Spleen (tissue), 7 donors: Measurements from ENCODE around the gene CCL16.

Source experiments
- CTCF ChIP-seq, 11 experiments: fragments of 200-600 bp in 7 of 11; fragments of 450-650 bp in 4 of 11; sonication (generic) in 4 of 11; IDR thresholded peaks in 8 of 11; conservative IDR thresholded peaks in 3 of 11; 1 replicate in 7 of 11; 2 replicates in 4 of 11; pipeline versions ENCODE4 v1.4.0 to v1.8.0; 2016 to 2021; ENCODE audit warnings: antibody characterized with exemption in 11 of 11, inconsistent platforms in 4 of 11, mild to moderate bottlenecking in 1 of 11
- POLR2A ChIP-seq, 3 donors: fragments of 450-650 bp; IDR thresholded peaks; one replicate each; pipeline ENCODE4 v1.5.1; 2017; ENCODE audit warnings: antibody characterized with exemption in 3 of 3, mild to moderate bottlenecking in 1 of 3
- POLR2AphosphoS5 ChIP-seq, 3 donors: sonication (generic); formaldehyde crosslinking; IDR thresholded peaks; one replicate each; pipeline ENCODE4 v1.5.1; 2017; ENCODE audit warnings: antibody characterized with exemption in 3 of 3
- donor health status: DM: no; HTN: no; CAD: no; lungs with moderate emphysema.
- donor health status: DM: no; HTN: no; CAD: no.
- donor health status: DM: no; HTN: no; CAD: no.

GRCh38 chr17:35932586-35932985 is 48.7 kb downstream of the CCL16 start:
- TF ChIP-seq CTCF (IDR thresholded peaks at IDR 0.05 in 8 of 11, conservative IDR thresholded peaks at IDR 0.05 in 3 of 11) (no peak), POLR2AphosphoS5 (IDR thresholded peaks at IDR 0.05) (no peak), POLR2A (IDR thresholded peaks at IDR 0.05) (no peak)
